ENCODE data around the gene CACNA1I. TPM values are rescaled to one million over a fixed set of nuclear protein-coding genes. Genes with fewer than 3 reads are reported as not detected.
"Not testable (repeated sequence)": the region's sequence is repeated elsewhere in the genome, so short reads cannot be mapped to it uniquely, and the experiment has no call there.

The CACNA1I gene
- total RNA-seq, result under 1 TPM in 1 of 6 experiments, not detected in 5; 0.06 TPM
- long read RNA-seq, result 0 reads

DNA sequence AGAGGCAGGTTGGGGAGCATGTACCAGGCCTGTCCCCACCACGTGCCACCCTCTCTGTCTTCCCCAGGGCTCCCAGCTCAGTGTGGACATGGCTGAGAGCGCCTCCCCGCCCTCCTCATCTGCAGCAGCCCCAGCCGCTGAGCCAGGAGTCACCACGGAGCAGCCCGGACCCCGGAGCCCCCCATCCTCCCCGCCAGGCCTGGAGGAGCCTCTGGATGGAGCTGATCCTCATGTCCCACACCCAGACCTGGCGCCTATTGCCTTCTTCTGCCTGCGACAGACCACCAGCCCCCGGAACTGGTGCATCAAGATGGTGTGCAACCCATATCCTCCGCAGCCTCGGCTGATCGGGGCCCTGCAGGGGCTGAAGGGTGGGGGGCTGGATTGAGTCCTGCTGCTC lies at the start of gene CACNA1I:
Gene CACNA1I (plus strand): TSS at position 89 of the 400 bp plus-strand sequence. CDS start 0 bp downstream, at position 89.
- Histone ChIP-seq H3K9me3 (no peaks in the 10 kb centered on the region), H3K4me1 (no peaks in the 10 kb centered on the region), H3K27me3 (no peaks in the 10 kb centered on the region), H3K36me3 (no peaks in the 10 kb centered on the region), H3K27ac (no peak within 1 kb of the TSS), H3K4me3 (no peak within 1 kb of the TSS)
- intact Hi-C loops (cut with DNase I), result no loop called here
- DNase-seq, result no peak
- no peak for TF ChIP-seq POLR2A (IDR thresholded peaks at IDR 0.05)
- TF ChIP-seq, protein P1, sequence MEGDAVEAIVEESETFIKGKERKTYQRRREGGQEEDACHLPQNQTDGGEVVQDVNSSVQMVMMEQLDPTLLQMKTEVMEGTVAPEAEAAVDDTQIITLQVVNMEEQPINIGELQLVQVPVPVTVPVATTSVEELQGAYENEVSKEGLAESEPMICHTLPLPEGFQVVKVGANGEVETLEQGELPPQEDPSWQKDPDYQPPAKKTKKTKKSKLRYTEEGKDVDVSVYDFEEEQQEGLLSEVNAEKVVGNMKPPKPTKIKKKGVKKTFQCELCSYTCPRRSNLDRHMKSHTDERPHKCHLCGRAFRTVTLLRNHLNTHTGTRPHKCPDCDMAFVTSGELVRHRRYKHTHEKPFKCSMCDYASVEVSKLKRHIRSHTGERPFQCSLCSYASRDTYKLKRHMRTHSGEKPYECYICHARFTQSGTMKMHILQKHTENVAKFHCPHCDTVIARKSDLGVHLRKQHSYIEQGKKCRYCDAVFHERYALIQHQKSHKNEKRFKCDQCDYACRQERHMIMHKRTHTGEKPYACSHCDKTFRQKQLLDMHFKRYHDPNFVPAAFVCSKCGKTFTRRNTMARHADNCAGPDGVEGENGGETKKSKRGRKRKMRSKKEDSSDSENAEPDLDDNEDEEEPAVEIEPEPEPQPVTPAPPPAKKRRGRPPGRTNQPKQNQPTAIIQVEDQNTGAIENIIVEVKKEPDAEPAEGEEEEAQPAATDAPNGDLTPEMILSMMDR (IDR thresholded peaks at IDR 0.05), result no peak
- ATAC-seq, result no peak
- WGBS (ENCODE audit: insufficient coverage, low coverage, low lambda C conversion rate, missing lambda C conversion rate), result no CpG with 5 or more reads among the region's 14 CpGs

DNA sequence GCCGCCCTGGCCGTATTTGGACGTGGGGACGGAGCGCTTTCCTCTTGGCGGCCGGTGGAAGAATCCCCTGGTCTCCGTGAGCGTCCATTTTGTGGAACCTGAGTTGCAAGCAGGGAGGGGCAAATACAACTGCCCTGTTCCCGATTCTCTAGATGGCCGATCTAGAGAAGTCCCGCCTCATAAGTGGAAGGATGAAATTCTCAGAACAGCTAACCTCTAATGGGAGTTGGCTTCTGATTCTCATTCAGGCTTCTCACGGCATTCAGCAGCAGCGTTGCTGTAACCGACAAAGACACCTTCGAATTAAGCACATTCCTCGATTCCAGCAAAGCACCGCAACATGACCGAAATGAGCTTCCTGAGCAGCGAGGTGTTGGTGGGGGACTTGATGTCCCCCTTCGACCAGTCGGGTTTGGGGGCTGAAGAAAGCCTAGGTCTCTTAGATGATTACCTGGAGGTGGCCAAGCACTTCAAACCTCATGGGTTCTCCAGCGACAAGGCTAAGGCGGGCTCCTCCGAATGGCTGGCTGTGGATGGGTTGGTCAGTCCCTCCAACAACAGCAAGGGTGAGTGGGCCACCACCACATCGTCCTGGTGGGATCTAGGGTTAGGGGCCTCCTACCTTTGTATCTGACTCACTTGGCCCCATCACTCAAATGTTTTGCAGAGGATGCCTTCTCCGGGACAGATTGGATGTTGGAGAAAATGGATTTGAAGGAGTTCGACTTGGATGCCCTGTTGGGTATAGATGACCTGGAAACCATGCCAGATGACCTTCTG lies 49.3 kb upstream of the CACNA1I start:
- 1% methylated on average over 12 of the region's 28 CpGs for WGBS (ENCODE audit: insufficient coverage, low coverage, low lambda C conversion rate, missing lambda C conversion rate)
- H3K9me3 ChIP-seq; H3K27me3 ChIP-seq; DNase-seq; ATAC-seq; intact Hi-C loops (cut with DNase I): not testable (repeated sequence)
- peaks cover 11 to 37% (median 27%) of the 10 kb centered on the region in 4 donors for H3K36me3 ChIP-seq
- H3K4me1 ChIP-seq, result peaks cover 0 to 32% (median 14%) of the 10 kb centered on the region in 4 donors
- H3K27ac ChIP-seq, result peak overlapping the region; percentile 97 to 99 (median 98)
- H3K4me3 ChIP-seq, result peak overlapping the region; percentile 100

DNA sequence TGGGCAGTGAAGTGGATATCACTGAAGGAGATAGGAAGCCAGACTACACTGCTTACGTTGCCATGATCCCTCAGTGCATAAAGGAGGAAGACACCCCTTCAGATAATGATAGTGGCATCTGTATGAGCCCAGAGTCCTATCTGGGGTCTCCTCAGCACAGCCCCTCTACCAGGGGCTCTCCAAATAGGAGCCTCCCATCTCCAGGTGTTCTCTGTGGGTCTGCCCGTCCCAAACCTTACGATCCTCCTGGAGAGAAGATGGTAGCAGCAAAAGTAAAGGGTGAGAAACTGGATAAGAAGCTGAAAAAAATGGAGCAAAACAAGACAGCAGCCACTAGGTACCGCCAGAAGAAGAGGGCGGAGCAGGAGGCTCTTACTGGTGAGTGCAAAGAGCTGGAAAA lies 48.5 kb upstream of the CACNA1I start:
- H3K27me3 ChIP-seq; H3K27ac ChIP-seq; ATAC-seq; H3K9me3 ChIP-seq; intact Hi-C loops (cut with DNase I): not testable (repeated sequence)
- Histone ChIP-seq H3K36me3 (peaks cover 11 to 37% (median 27%) of the 10 kb centered on the region in 4 donors), H3K4me3 (peak overlapping the region; percentile 100), H3K4me1 (peaks cover 0 to 37% (median 14%) of the 10 kb centered on the region in 4 donors)
- DNase-seq, result peak in 1 of 3 donors; percentile 4
- WGBS (ENCODE audit: insufficient coverage, low coverage, low lambda C conversion rate, missing lambda C conversion rate), result 16% methylated on average over 3 of the region's 5 CpGs

DNA sequence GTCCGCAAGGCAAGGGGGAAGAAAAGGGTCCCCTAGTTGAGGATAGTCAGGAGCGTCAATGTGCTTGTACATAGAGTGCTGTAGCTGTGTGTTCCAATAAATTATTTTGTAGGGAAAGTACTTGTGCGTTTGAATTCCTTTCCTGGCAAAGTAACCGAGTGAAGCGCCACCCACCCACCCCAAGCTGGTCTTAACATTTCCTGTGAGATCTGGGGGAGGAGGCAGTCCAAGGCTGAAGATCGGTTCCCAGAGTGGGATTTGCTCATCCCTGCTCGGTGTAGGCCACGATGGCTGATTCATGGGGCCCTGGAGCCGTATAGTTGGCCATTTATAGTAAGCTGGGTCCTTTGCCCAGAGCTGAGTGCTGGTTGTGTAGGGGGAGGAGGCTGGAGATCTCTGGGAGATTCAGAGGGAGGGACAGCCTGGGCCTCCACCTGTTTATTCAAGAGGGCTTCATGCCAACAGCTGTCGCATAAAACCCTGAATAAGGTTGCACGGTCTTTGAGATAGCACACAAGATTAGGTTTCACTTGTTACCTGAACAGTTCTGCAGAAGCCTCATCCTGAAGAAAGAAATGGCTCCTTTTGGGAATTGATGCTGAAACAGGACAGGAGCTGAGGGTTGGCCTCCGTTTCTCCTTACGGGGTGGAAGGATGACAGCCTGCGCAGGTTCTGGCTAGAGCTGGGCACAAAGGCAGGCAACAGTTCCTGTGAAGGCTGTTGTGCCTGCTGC lies 47.8 kb upstream of the CACNA1I start:
- H3K9me3 ChIP-seq, result no peaks in the 10 kb centered on the region
- no peaks in the 10 kb centered on the region for H3K27me3 ChIP-seq
- 34% methylated on average over 11 of the region's 14 CpGs for WGBS (ENCODE audit: insufficient coverage, low coverage, low lambda C conversion rate, missing lambda C conversion rate)
- H3K4me3 ChIP-seq, result peak overlapping the region; percentile 100
- peaks cover 0 to 44% (median 17%) of the 10 kb centered on the region in 4 donors for H3K4me1 ChIP-seq
- no peak for ATAC-seq
- intact Hi-C loops (cut with DNase I), result no loop called here
- TF ChIP-seq POLR2A (IDR thresholded peaks at IDR 0.05), result no peak
- TF ChIP-seq, protein P1 (IDR thresholded peaks at IDR 0.05), result no peak
- peaks cover 11 to 37% (median 27%) of the 10 kb centered on the region in 4 donors for H3K36me3 ChIP-seq
- peak in 1 of 3 donors; percentile 38 for DNase-seq
- no peak overlapping the region for H3K27ac ChIP-seq

DNA sequence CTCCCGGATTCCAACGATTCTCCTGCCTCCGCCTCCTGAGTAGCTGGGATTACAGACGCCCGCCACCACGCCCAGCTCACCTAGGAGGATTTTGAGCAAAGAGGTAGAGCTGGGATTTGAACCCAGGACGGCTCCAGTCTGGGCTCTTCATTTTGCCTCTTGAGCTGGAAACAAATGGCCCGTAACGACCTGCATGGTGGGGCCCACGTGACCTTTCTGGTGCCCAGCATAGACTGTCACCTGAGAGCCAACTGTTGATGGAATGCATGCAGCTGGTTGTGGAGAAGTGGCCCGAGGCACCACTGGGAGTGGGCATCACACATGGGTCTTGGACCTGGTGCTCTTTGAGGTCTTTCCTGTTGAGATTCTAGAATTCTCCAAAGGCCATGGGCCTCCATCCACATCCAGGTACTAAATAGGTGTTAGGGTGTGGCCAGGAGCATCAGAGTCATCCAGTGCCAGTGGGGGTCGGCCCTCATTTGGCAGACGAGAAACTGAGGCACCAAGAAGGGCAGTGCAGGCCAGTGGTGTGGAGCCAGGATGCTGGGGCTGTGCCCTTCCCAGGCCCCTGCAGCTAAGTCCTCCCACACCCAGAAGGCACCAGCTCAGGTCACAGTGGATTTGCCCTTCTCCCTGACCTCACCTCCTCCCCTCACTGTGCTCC lies 46.3 kb upstream of the CACNA1I start:
- ATAC-seq, result no peak
- intact Hi-C loops (cut with DNase I), result no loop called here
- DNase-seq, result peak in 1 of 3 donors; percentile 51
- Histone ChIP-seq H3K27ac (no peak overlapping the region), H3K36me3 (peaks cover 11 to 45% (median 27%) of the 10 kb centered on the region in 4 donors), H3K4me1 (peaks cover 0 to 50% (median 21%) of the 10 kb centered on the region in 4 donors), H3K4me3 (no peak overlapping the region), H3K9me3 (no peaks in the 10 kb centered on the region), H3K27me3 (no peaks in the 10 kb centered on the region)
- 93% methylated on average over 3 of the region's 13 CpGs for WGBS (ENCODE audit: insufficient coverage, low coverage, low lambda C conversion rate, missing lambda C conversion rate)
- TF ChIP-seq POLR2A (IDR thresholded peaks at IDR 0.05), result no peak
- TF ChIP-seq, protein P1 (IDR thresholded peaks at IDR 0.05), result no peak
